Uterus (tissue), 2 donors: ENCODE results near the gene TMEM272.

Source experiments
- CTCF ChIP-seq, 4 experiments: fragments of 200-600 bp in 2 of 4; fragments of 450-650 bp in 2 of 4; sonication (generic) in 2 of 4; IDR thresholded peaks; one replicate each; pipeline ENCODE4 v1.5.1; 2016 to 2019; ENCODE audit warnings: antibody characterized with exemption in 4 of 4, mild to moderate bottlenecking in 2 of 4, moderate library complexity in 1 of 4
- POLR2A ChIP-seq, 2 donors: fragments of 450-650 bp; IDR thresholded peaks; one replicate each; pipeline ENCODE4 v1.6.1; 2016; ENCODE audit warnings: antibody characterized with exemption in 2 of 2, mild to moderate bottlenecking in 1 of 2, moderate library complexity in 1 of 2

- TF ChIP-seq CTCF (IDR thresholded peaks at IDR 0.05) (no peak), POLR2A (IDR thresholded peaks at IDR 0.05) (no peak)
Observed at GRCh38 chr13:51881296-51881695, 36.3 kb upstream of the TMEM272 start.
